Peyer's patch (tissue), 4 donors: ENCODE measurements around the gene MUSTN1.

ENCODE experiments used
- CTCF ChIP-seq, 6 experiments: fragments of 450-650 bp in 4 of 6; fragments of 200-600 bp in 2 of 6; sonication (generic) in 1 of 6; IDR thresholded peaks; one replicate each; pipeline ENCODE4 v1.5.1; 2017 to 2019; ENCODE audit warnings: antibody characterized with exemption in 6 of 6, mild to moderate bottlenecking in 3 of 6, moderate library complexity in 1 of 6
- POLR2A ChIP-seq, 2 donors: fragments of 450-650 bp; IDR thresholded peaks; one replicate each; pipeline ENCODE4 v1.5.1; 2017; ENCODE audit warnings: antibody characterized with exemption in 2 of 2, mild to moderate bottlenecking in 2 of 2, moderate library complexity in 2 of 2

DNA sequence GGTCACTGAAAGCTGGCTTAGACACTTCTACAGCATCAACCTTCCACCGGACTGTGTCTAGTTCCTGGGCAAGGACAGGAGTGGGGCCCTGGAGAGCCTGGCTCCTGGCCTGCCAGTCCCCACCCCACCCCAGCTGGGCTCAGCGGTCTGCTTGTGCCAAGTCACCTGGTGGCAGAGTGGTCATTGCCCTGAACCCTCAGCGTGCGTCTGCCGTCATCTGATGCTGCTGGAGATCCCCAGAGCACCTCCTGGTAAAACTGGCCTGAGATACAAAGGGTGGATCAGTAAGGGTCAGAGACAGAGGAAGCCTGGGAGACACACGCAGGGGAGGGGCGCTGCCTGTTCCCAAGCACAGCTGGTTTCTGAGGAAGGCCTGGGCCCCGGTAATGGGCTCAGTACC, 21.0 kb downstream of the MUSTN1 start:
- TF ChIP-seq CTCF (IDR thresholded peaks at IDR 0.05) (no peak), POLR2A (IDR thresholded peaks at IDR 0.05) (no peak)
